Fibroblast of lung (primary cell): ENCODE results near the gene FBXO39. TPM values are rescaled to one million over a fixed set of nuclear protein-coding genes. Genes with fewer than 3 reads are reported as not detected.
A peak's percentile ranks its signal among the peaks of the same experiment; 100 is the strongest.

ENCODE experiments used
- DNase-seq, 2 donors: peaks; one replicate each; pipeline versions ENCODE4 v3.0.0 to v3.0.0-alpha.2; 2010; ENCODE audit warnings: low read depth in 2 of 2
- H2AFZ ChIP-seq: 2 replicates; pipeline ENCODE4 v1.5.1; 2012; ENCODE audit warnings: low read length, control low read depth, inconsistent platforms
- H3K27ac ChIP-seq: 2 replicates; pipeline ENCODE4 v1.5.1; 2011; ENCODE audit warnings: low read length, control low read depth; ENCODE audit not compliant: insufficient read depth
- H3K27me3 ChIP-seq: 2 replicates; pipeline ENCODE4 v1.5.1; 2011; ENCODE audit warnings: mild to moderate bottlenecking, low read length; ENCODE audit not compliant: control insufficient read depth, insufficient read depth
- H3K36me3 ChIP-seq: 2 replicates; pipeline ENCODE4 v1.5.1; 2011; ENCODE audit warnings: low read length; ENCODE audit not compliant: control insufficient read depth, insufficient read depth
- H3K4me1 ChIP-seq: 2 replicates; pipeline ENCODE4 v1.5.1; 2011; ENCODE audit warnings: low read length; ENCODE audit not compliant: control insufficient read depth, insufficient read depth; ENCODE audit errors: extremely low read depth
- H3K4me2 ChIP-seq: 2 replicates; pipeline ENCODE4 v1.5.1; 2011; ENCODE audit warnings: low read length, control low read depth; ENCODE audit not compliant: insufficient read depth; ENCODE audit errors: extremely low read depth
- H3K4me3 ChIP-seq, 4 experiments: fragments of 200-600 bp in 1 of 4; sonication (generic) in 1 of 4; replicated peaks in 1 of 4; 2 replicates each; pipeline ENCODE4 v1.5.1; 2011 to 2016; ENCODE audit warnings: low read length in 4 of 4, low read depth in 3 of 4, mild to moderate bottlenecking in 3 of 4, control low read depth in 2 of 4, inconsistent platforms in 1 of 4, mixed read lengths in 1 of 4; ENCODE audit not compliant: insufficient read depth in 1 of 4; ENCODE audit errors: control extremely low read depth in 1 of 4
- H3K79me2 ChIP-seq: 2 replicates; pipeline ENCODE4 v1.5.1; 2012; ENCODE audit warnings: mild to moderate bottlenecking, low read length, inconsistent platforms; ENCODE audit not compliant: control insufficient read depth, insufficient read depth
- H3K9ac ChIP-seq: 2 replicates; pipeline ENCODE4 v1.5.1; 2011; ENCODE audit warnings: mild to moderate bottlenecking, low read length, control low read depth; ENCODE audit not compliant: insufficient read depth
- H3K9me3 ChIP-seq: 2 replicates; pipeline ENCODE4 v1.5.1; 2012; ENCODE audit warnings: low read depth, low read length; ENCODE audit not compliant: control insufficient read depth, insufficient read depth
- H4K20me1 ChIP-seq: 2 replicates; pipeline ENCODE4 v1.5.1; 2011; ENCODE audit warnings: low read length; ENCODE audit not compliant: control insufficient read depth, insufficient read depth; ENCODE audit errors: extremely low read depth
- EZH2 ChIP-seq: IDR thresholded peaks from 2 replicates; pipeline ENCODE4 v1.5.1; 2012; ENCODE audit warnings: low read length, control low read depth, mild to moderate bottlenecking; ENCODE audit errors: missing control alignments
- polyA plus RNA-seq, 2 donors: library from polyadenylated mRNA; depleted of rRNA in 1 of 2; stranded (reverse) in 1 of 2; unstranded in 1 of 2; fragments of >200 nt; gene quantifications; 2 replicates each; pipeline ENCODE4 v1.2.1, GENCODE V29; 2011 to 2012; ENCODE audit warnings: missing spikeins in 1 of 2
- total RNA-seq: library from RNA; depleted of rRNA; stranded (reverse); fragments of >200 nt; gene quantifications from 2 replicates; pipeline ENCODE4 v1.2.1, GENCODE V29; 2014
- TF ChIP-seq, protein P1 (sequence below), 2 donors: IDR thresholded peaks in 1 of 2; conservative IDR thresholded peaks in 1 of 2; 1 replicate in 1 of 2; 2 replicates in 1 of 2; pipeline ENCODE4 v1.5.1; 2011 to 2012; ENCODE audit warnings: low read length in 2 of 2, control low read depth in 1 of 2, inconsistent platforms in 1 of 2, low read depth in 1 of 2, mild to moderate bottlenecking in 1 of 2

The FBXO39 gene
- total and polyA plus RNA-seq, 2 donors (not counting 1 experiment from before 2014, with no cell fraction given): 0.10 to 0.66 TPM

DNA sequence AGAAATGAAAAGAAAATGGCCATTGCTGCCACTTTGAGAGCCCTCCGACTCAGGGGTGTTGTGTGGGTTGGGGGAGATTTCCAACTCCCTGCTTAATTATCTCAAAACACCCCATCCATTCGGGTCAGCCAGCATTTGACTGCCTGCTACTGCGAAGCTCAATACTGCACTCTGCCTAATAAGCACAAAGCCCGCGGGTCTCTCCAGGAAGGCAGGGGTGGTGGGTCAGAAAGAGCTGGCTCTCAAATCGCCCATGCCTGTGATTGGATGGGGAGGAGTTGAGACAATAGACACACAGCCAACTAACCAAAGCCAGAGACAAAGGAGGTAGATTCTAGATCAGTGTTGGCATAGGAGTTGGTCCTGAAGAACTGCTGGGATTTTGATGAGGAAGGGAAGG, 22.5 kb upstream of the FBXO39 start:
- H3K4me2 ChIP-seq: peak overlapping the region; percentile 15
- no peaks in the 10 kb centered on the region for H3K27me3 ChIP-seq
- peak overlapping the region; percentile 96 for H3K27ac ChIP-seq
- TF ChIP-seq EZH2: no peak
- TF ChIP-seq, protein P1, sequence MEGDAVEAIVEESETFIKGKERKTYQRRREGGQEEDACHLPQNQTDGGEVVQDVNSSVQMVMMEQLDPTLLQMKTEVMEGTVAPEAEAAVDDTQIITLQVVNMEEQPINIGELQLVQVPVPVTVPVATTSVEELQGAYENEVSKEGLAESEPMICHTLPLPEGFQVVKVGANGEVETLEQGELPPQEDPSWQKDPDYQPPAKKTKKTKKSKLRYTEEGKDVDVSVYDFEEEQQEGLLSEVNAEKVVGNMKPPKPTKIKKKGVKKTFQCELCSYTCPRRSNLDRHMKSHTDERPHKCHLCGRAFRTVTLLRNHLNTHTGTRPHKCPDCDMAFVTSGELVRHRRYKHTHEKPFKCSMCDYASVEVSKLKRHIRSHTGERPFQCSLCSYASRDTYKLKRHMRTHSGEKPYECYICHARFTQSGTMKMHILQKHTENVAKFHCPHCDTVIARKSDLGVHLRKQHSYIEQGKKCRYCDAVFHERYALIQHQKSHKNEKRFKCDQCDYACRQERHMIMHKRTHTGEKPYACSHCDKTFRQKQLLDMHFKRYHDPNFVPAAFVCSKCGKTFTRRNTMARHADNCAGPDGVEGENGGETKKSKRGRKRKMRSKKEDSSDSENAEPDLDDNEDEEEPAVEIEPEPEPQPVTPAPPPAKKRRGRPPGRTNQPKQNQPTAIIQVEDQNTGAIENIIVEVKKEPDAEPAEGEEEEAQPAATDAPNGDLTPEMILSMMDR (conservative IDR thresholded peaks at IDR 0.05 in 1 of 2, IDR thresholded peaks at IDR 0.05 in 1 of 2; ENCODE audit: low read depth in 1 of 2, low read length in 2 of 2): no peak
- no peaks in the 10 kb centered on the region for H3K36me3 ChIP-seq
- peaks cover 27% of the 10 kb centered on the region for H3K4me1 ChIP-seq
- peak overlapping the region; percentile 48 for H2AFZ ChIP-seq
- H3K9me3 ChIP-seq: no peaks in the 10 kb centered on the region
- H4K20me1 ChIP-seq: no peaks in the 10 kb centered on the region
- peak in 1 of 2 donors; percentile 19 for DNase-seq
- no peak overlapping the region for H3K4me3 ChIP-seq
- no peaks in the 10 kb centered on the region for H3K79me2 ChIP-seq
- no peak overlapping the region for H3K9ac ChIP-seq

DNA sequence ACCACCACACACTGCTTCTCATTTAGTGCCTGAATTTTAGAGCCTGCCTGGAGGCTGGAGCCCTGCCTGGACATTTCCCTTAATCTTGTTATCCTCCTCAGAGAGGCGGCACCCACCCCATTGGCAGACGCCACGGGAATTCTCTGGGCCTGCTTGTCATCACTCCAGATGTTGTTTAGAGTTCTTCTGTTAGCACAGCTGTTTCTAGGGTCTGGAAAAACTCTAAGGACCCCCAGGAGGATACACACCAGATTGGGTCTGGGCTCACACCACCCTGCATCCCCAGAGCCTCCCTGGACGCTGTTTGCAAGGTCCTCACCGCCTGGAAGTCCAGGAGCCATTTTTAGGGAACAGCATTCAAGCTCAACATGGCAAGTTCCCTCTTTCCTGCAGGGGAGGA, 20.7 kb upstream of the FBXO39 start:
- peak in 1 of 2 donors; percentile 34 for DNase-seq
- TF ChIP-seq EZH2: no peak
- TF ChIP-seq, protein P1 (conservative IDR thresholded peaks at IDR 0.05 in 1 of 2, IDR thresholded peaks at IDR 0.05 in 1 of 2; ENCODE audit: low read depth in 1 of 2, low read length in 2 of 2): no peak
- Histone ChIP-seq H2AFZ (peak overlapping the region; percentile 85), H3K9ac (peak overlapping the region; percentile 72), H3K36me3 (peaks cover under 1% of the 10 kb centered on the region), H4K20me1 (no peaks in the 10 kb centered on the region), H3K27me3 (no peaks in the 10 kb centered on the region), H3K27ac (peak overlapping the region; percentile 92), H3K79me2 (no peaks in the 10 kb centered on the region), H3K4me3 (peak overlapping the region; percentile 40 to 82 (median 61)), H3K4me2 (peak overlapping the region; percentile 93), H3K9me3 (no peaks in the 10 kb centered on the region), H3K4me1 (peaks cover 27% of the 10 kb centered on the region)

DNA sequence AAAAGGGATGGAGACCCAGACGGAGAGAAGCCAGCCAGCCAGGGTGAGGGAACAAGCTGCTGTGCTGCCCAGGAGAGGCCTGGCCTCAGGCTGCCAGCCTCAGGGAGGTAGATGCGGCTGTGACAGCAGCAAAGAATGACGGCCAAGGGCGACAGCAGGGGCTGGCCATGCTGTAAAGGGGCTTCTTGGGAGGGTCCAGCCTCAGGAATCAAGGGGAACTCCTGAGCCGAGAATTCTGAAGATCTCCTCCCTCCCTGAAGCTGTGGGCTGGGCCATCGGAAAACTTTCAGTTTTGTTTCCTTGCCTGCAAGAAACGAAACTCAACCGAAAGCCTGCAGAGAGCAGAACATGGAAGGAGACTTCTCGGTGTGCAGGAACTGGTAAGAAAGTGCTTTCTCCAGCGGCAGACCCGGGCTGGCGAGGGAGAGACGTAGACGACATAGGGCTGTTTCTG, 20.3 kb upstream of the FBXO39 start, which contains the start of gene XAF1:
Gene XAF1 (plus strand): TSS at position 316 of the 454 bp plus-strand sequence. CDS start 33 bp downstream, at position 349.
- Histone ChIP-seq H3K9me3 (no peaks in the 10 kb centered on the region), H3K27ac (peak within 1 kb of the TSS; percentile 92), H3K79me2 (no peaks in the 10 kb centered on the region), H2AFZ (peak within 1 kb of the TSS; percentile 85), H3K36me3 (peaks cover 3% of the 10 kb centered on the region), H3K4me3 (peak within 1 kb of the TSS; percentile 40 to 82 (median 61)), H3K27me3 (no peaks in the 10 kb centered on the region), H3K9ac (peak within 1 kb of the TSS; percentile 72), H3K4me2 (peak within 1 kb of the TSS; percentile 93), H4K20me1 (no peaks in the 10 kb centered on the region), H3K4me1 (peaks cover 27% of the 10 kb centered on the region)
- peak in 1 of 2 donors; percentile 57 for DNase-seq
- no peak for TF ChIP-seq EZH2
- TF ChIP-seq, protein P1 (conservative IDR thresholded peaks at IDR 0.05 in 1 of 2, IDR thresholded peaks at IDR 0.05 in 1 of 2; ENCODE audit: low read depth in 1 of 2, low read length in 2 of 2): no peak
